ENCODE measurements around the gene CRYBG3. TPM values are rescaled to one million over a fixed set of nuclear protein-coding genes. Genes with fewer than 3 reads are reported as not detected.

CRYBG3 gene
- total and polyA plus RNA-seq, 5 donors from 2014 or later = 1.1 to 4.4 (median 1.3) TPM

- no peak overlapping the region for H3K27ac Mint-ChIP-seq
- DNase-seq (no peak), ATAC-seq (ENCODE audit: low read depth in 2 of 2) (no peak)
- Histone ChIP-seq H3K27me3 (ENCODE audit: control insufficient read depth, insufficient read depth, low read length) (no peaks in the 10 kb centered on the region), H3K9me3 (ENCODE audit: control insufficient read depth in 2 of 2, low read length in 2 of 2) (no peaks in the 10 kb centered on the region), H3K36me3 (ENCODE audit: control insufficient read depth, insufficient read depth, low read length) (no peaks in the 10 kb centered on the region), H3K27ac (ENCODE audit: insufficient read depth, low read length, poor library complexity, severe bottlenecking) (no peak overlapping the region), H3K4me1 (ENCODE audit: control insufficient read depth, insufficient read depth, low read length, poor library complexity, severe bottlenecking) (no peaks in the 10 kb centered on the region), H3K4me3 (ENCODE audit: low read depth, low read length) (no peak overlapping the region)
- H3K9me3 Mint-ChIP-seq = no peaks in the 10 kb centered on the region
- no peak overlapping the region for H3K4me3 Mint-ChIP-seq
- H3K27me3 Mint-ChIP-seq = no peaks in the 10 kb centered on the region
- peaks cover 16% of the 10 kb centered on the region for H3K36me3 Mint-ChIP-seq
- H3K4me1 Mint-ChIP-seq = peaks cover 0 to 12% (median 7%) of the 10 kb centered on the region in 4 donors
These were observed 62.8 kb downstream of the CRYBG3 start for GRCh38 chr3:97884586-97885123.

DNA sequence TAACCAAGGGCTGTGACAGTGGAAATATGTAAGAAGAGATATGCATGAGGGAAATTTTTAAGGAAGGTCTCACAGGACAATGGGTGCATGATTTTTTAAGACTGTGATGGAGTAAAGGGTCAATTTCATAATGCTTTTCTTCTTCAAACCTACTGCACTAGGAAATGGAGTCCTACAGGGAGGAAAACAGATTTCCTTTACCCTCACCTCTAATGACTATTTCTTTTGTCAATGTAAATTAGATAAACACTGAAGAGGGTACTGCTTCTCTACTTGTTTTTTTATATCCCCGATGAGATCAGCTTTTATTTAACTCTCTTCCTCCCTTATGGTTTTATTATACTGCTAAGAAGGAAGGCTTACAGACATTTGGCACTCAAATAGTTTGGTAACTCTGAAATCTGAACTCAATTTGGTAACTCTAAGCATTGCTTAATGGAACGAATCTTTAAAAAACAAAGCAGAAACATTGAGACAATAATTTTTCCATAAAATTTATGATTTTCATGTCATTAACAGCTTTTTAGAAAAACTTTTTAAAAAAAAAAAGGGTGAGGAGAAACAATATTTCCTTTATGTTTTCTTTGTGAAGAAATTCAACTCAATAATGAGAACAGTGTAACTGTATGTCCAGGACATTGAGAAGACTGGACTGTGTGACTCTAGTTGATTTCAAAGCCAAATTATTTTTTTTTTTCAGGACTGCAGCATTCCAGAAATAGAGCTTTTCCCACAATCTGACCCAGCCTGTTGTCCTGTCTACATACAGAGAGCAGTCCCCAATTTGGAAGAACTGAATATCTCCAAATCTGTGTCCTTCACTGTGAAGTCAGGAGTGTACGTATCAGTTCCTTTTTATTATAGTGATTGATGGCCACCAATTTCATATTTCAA, 64.4 kb downstream of the CRYBG3 start:
- H3K36me3 Mint-ChIP-seq = peaks cover 17% of the 10 kb centered on the region
- no peak overlapping the region for H3K27ac Mint-ChIP-seq
- H3K4me1 ChIP-seq (ENCODE audit: control insufficient read depth, insufficient read depth, low read length, poor library complexity, severe bottlenecking) = no peaks in the 10 kb centered on the region
- H3K27ac ChIP-seq (ENCODE audit: insufficient read depth, low read length, poor library complexity, severe bottlenecking) = no peak overlapping the region
- H3K4me1 Mint-ChIP-seq = peaks cover 5 to 12% (median 7%) of the 10 kb centered on the region in 4 donors
- no peak overlapping the region for H3K4me3 Mint-ChIP-seq
- H3K36me3 ChIP-seq (ENCODE audit: control insufficient read depth, insufficient read depth, low read length) = no peaks in the 10 kb centered on the region
- no peaks in the 10 kb centered on the region for H3K27me3 Mint-ChIP-seq
- no peaks in the 10 kb centered on the region for H3K27me3 ChIP-seq (ENCODE audit: control insufficient read depth, insufficient read depth, low read length)
- no peak for DNase-seq
- no peaks in the 10 kb centered on the region for H3K9me3 ChIP-seq (ENCODE audit: control insufficient read depth in 2 of 2, low read length in 2 of 2)
- H3K4me3 ChIP-seq (ENCODE audit: low read depth, low read length) = no peak overlapping the region
- no peak for ATAC-seq (ENCODE audit: low read depth in 2 of 2)
- no peaks in the 10 kb centered on the region for H3K9me3 Mint-ChIP-seq

DNA sequence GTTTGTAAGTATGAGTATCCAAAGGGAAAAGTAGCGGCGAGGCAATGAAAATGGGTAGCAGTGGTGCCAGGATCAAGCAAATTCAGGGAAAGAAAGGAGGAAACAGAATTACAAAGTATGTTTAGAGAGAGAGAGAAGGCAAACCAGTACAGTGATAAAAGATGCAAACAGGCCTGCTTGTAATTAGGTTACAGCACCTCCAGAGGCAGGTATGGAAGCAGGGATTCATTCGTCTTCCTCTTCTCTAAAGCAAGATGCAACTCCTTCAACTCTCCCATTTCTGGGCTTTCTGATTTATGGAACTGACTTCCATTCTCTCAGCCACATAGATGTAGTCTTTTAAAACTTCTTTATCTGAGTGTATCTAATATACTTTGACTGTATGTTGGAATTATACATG, 68.0 kb downstream of the CRYBG3 start:
- H3K4me1 ChIP-seq (ENCODE audit: control insufficient read depth, insufficient read depth, low read length, poor library complexity, severe bottlenecking) = no peaks in the 10 kb centered on the region
- ATAC-seq (ENCODE audit: low read depth in 2 of 2) (no peak), DNase-seq (no peak)
- no peak overlapping the region for H3K4me3 ChIP-seq (ENCODE audit: low read depth, low read length)
- no peak overlapping the region for H3K27ac ChIP-seq (ENCODE audit: insufficient read depth, low read length, poor library complexity, severe bottlenecking)
- Mint-ChIP-seq H3K36me3 (peaks cover 20% of the 10 kb centered on the region), H3K9me3 (no peaks in the 10 kb centered on the region), H3K4me3 (no peak overlapping the region), H3K27me3 (no peaks in the 10 kb centered on the region), H3K27ac (no peak overlapping the region), H3K4me1 (peaks cover 0 to 6% (median under 1%) of the 10 kb centered on the region in 4 donors)
- H3K36me3 ChIP-seq (ENCODE audit: control insufficient read depth, insufficient read depth, low read length) = no peaks in the 10 kb centered on the region
- H3K27me3 ChIP-seq (ENCODE audit: control insufficient read depth, insufficient read depth, low read length) = no peaks in the 10 kb centered on the region
- no peaks in the 10 kb centered on the region for H3K9me3 ChIP-seq (ENCODE audit: control insufficient read depth in 2 of 2, low read length in 2 of 2)

DNA sequence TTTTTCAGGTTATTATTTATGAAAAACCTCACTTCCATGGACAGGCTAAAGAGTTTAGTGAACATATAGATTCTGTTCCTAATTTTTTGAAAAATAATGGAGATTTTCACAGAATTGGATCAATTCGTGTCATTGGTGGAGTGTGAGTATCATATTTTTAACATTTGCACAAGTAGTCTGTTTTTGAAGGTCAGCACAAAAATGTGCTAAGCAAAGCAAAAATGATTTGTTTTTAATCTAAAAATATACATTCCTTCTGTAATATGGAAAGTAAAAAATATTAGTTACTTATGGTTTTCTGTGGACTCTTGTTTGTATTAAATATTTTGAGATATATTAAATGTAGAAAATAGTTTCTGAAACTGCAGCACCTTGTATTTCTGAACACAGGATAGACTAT, 71.0 kb downstream of the CRYBG3 start:
- peaks cover 2% of the 10 kb centered on the region for H3K27me3 Mint-ChIP-seq
- H3K4me3 Mint-ChIP-seq = no peak overlapping the region
- H3K9me3 Mint-ChIP-seq = no peaks in the 10 kb centered on the region
- H3K27me3 ChIP-seq (ENCODE audit: control insufficient read depth, insufficient read depth, low read length) = no peaks in the 10 kb centered on the region
- H3K36me3 ChIP-seq (ENCODE audit: control insufficient read depth, insufficient read depth, low read length) = no peaks in the 10 kb centered on the region
- no peaks in the 10 kb centered on the region for H3K9me3 ChIP-seq (ENCODE audit: control insufficient read depth in 2 of 2, low read length in 2 of 2)
- peaks cover 0 to 6% (median 0%) of the 10 kb centered on the region in 4 donors for H3K4me1 Mint-ChIP-seq
- H3K36me3 Mint-ChIP-seq = peaks cover 11% of the 10 kb centered on the region
- H3K27ac ChIP-seq (ENCODE audit: insufficient read depth, low read length, poor library complexity, severe bottlenecking) = no peak overlapping the region
- H3K27ac Mint-ChIP-seq = no peak overlapping the region
- no peaks in the 10 kb centered on the region for H3K4me1 ChIP-seq (ENCODE audit: control insufficient read depth, insufficient read depth, low read length, poor library complexity, severe bottlenecking)
- DNase-seq (no peak), ATAC-seq (ENCODE audit: low read depth in 2 of 2) (no peak)
- H3K4me3 ChIP-seq (ENCODE audit: low read depth, low read length) = no peak overlapping the region

DNA sequence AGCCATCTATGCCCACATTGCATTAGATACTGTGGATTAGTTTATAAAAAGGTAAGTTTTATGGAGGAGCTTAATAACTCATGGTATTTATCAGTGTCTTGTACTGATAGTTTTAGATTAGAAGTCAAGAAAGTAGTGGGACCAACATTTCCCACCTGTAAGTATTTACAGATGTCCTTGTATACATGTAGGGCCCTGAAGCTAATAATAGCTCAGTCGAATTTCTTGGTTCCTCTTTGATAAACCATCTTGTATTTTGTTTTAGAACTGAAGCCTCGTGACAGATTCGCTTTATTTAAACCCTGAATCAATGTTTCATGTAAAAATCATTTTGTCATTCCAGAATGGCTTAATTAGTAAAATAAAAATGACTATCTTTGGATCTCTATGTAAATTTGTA, 73.4 kb downstream of the CRYBG3 start:
- Histone ChIP-seq H3K36me3 (ENCODE audit: control insufficient read depth, insufficient read depth, low read length) (no peaks in the 10 kb centered on the region), H3K4me1 (ENCODE audit: control insufficient read depth, insufficient read depth, low read length, poor library complexity, severe bottlenecking) (no peaks in the 10 kb centered on the region), H3K4me3 (ENCODE audit: low read depth, low read length) (no peak overlapping the region), H3K27me3 (ENCODE audit: control insufficient read depth, insufficient read depth, low read length) (no peaks in the 10 kb centered on the region), H3K9me3 (ENCODE audit: control insufficient read depth in 2 of 2, low read length in 2 of 2) (no peaks in the 10 kb centered on the region), H3K27ac (ENCODE audit: insufficient read depth, low read length, poor library complexity, severe bottlenecking) (no peak overlapping the region)
- H3K4me1 Mint-ChIP-seq = peaks cover 0 to 2% (median 0%) of the 10 kb centered on the region in 4 donors
- no peak overlapping the region for H3K4me3 Mint-ChIP-seq
- no peak overlapping the region for H3K27ac Mint-ChIP-seq
- no peak for ATAC-seq (ENCODE audit: low read depth in 2 of 2)
- DNase-seq = no peak
- peaks cover 8% of the 10 kb centered on the region for H3K36me3 Mint-ChIP-seq
- H3K9me3 Mint-ChIP-seq = no peaks in the 10 kb centered on the region
- H3K27me3 Mint-ChIP-seq = peaks cover 4% of the 10 kb centered on the region

DNA sequence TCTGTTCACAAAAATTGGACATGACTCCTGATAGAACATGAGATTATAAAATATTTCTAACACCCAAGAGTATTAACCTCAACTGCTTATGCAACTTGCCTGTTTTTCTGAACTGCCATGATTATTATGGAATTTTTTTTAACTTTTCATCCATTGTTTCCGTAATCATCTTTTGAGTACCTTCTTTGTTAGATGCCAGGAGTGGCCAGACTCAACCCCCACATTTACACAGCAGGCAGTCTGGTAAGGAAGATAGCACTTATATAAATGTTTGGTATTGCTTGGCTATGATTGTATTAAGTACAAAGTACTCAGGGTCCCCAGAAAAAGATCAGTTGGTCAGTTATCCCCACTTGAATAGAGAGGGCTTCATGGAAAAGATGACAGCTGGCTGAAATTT, 74.3 kb downstream of the CRYBG3 start:
- Histone ChIP-seq H3K27me3 (ENCODE audit: control insufficient read depth, insufficient read depth, low read length) (no peaks in the 10 kb centered on the region), H3K4me1 (ENCODE audit: control insufficient read depth, insufficient read depth, low read length, poor library complexity, severe bottlenecking) (no peaks in the 10 kb centered on the region), H3K36me3 (ENCODE audit: control insufficient read depth, insufficient read depth, low read length) (no peaks in the 10 kb centered on the region), H3K4me3 (ENCODE audit: low read depth, low read length) (no peak overlapping the region), H3K9me3 (ENCODE audit: control insufficient read depth in 2 of 2, low read length in 2 of 2) (no peaks in the 10 kb centered on the region), H3K27ac (ENCODE audit: insufficient read depth, low read length, poor library complexity, severe bottlenecking) (no peak overlapping the region)
- no peak overlapping the region for H3K27ac Mint-ChIP-seq
- H3K36me3 Mint-ChIP-seq = peaks cover 8% of the 10 kb centered on the region
- DNase-seq (no peak), ATAC-seq (ENCODE audit: low read depth in 2 of 2) (no peak)
- H3K4me1 Mint-ChIP-seq = peaks cover 0 to under 1% (median 0%) of the 10 kb centered on the region in 4 donors
- no peak overlapping the region for H3K4me3 Mint-ChIP-seq
- H3K27me3 Mint-ChIP-seq = peaks cover 4% of the 10 kb centered on the region
- no peaks in the 10 kb centered on the region for H3K9me3 Mint-ChIP-seq

DNA sequence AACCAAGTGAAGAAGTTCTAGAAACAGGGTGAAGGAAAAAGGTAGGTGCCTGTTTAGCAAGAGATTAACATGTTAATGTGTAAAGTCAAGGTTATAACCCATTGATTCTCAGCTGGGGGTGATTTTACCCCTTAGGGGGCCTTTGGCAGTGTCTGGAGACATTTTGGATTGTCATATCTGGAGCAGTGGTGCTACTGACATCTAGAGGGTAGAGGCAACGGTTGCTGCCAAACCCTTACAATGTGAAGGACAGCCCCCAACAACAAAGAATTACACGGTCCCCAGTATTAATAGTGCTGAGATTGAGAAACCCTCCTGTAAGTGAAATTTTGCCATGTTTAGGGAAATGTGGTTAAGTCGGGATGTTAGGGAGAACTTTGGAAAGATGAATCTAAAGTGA, 74.7 kb downstream of the CRYBG3 start:
- DNase-seq (no peak), ATAC-seq (ENCODE audit: low read depth in 2 of 2) (no peak)
- Histone ChIP-seq H3K27me3 (ENCODE audit: control insufficient read depth, insufficient read depth, low read length) (no peaks in the 10 kb centered on the region), H3K9me3 (ENCODE audit: control insufficient read depth in 2 of 2, low read length in 2 of 2) (no peaks in the 10 kb centered on the region), H3K4me1 (ENCODE audit: control insufficient read depth, insufficient read depth, low read length, poor library complexity, severe bottlenecking) (no peaks in the 10 kb centered on the region), H3K27ac (ENCODE audit: insufficient read depth, low read length, poor library complexity, severe bottlenecking) (no peak overlapping the region), H3K36me3 (ENCODE audit: control insufficient read depth, insufficient read depth, low read length) (no peaks in the 10 kb centered on the region), H3K4me3 (ENCODE audit: low read depth, low read length) (no peak overlapping the region)
- H3K4me3 Mint-ChIP-seq = no peak overlapping the region
- no peak overlapping the region for H3K27ac Mint-ChIP-seq
- peaks cover 4% of the 10 kb centered on the region for H3K27me3 Mint-ChIP-seq
- H3K9me3 Mint-ChIP-seq = no peaks in the 10 kb centered on the region
- H3K4me1 Mint-ChIP-seq = peaks cover 0 to 5% (median 2%) of the 10 kb centered on the region in 4 donors
- peaks cover 8% of the 10 kb centered on the region for H3K36me3 Mint-ChIP-seq

DNA sequence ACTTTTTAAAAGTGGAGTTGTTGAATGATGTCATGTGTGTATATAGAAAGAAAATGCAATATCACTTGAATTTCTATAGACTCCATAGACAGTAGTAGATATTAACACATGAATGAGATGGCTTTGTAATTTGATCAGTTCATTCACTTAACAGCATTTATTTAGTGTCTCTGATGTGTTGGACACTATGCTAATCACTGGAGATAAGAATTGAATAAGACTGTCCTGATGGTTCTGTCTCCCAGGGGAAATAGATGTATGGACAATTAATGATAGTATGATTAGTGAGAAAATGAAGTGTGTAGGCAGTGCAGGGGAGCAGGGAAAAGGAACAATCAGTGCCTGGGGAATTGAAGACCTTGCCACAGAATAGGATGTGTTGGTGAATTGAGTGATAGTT, 77.5 kb downstream of the CRYBG3 start:
- DNase-seq (no peak), ATAC-seq (ENCODE audit: low read depth in 2 of 2) (no peak)
- Histone ChIP-seq H3K4me1 (ENCODE audit: control insufficient read depth, insufficient read depth, low read length, poor library complexity, severe bottlenecking) (no peaks in the 10 kb centered on the region), H3K4me3 (ENCODE audit: low read depth, low read length) (no peak overlapping the region), H3K36me3 (ENCODE audit: control insufficient read depth, insufficient read depth, low read length) (no peaks in the 10 kb centered on the region), H3K27me3 (ENCODE audit: control insufficient read depth, insufficient read depth, low read length) (no peaks in the 10 kb centered on the region), H3K27ac (ENCODE audit: insufficient read depth, low read length, poor library complexity, severe bottlenecking) (no peak overlapping the region), H3K9me3 (ENCODE audit: control insufficient read depth in 2 of 2, low read length in 2 of 2) (peaks cover 4 to 7% of the 10 kb centered on the region in 2 experiments)
- H3K9me3 Mint-ChIP-seq = no peaks in the 10 kb centered on the region
- H3K36me3 Mint-ChIP-seq = peaks cover 5% of the 10 kb centered on the region
- no peak overlapping the region for H3K27ac Mint-ChIP-seq
- H3K4me3 Mint-ChIP-seq = no peak overlapping the region
- peaks cover 4% of the 10 kb centered on the region for H3K27me3 Mint-ChIP-seq
- peaks cover 0 to 10% (median 5%) of the 10 kb centered on the region in 4 donors for H3K4me1 Mint-ChIP-seq

All from CD4-positive, CD25-positive, alpha-beta regulatory T cell (primary cell).